GM12865 (cell line): ENCODE data around the gene MRPL37.

Experiments used
- DNase-seq: peaks from one replicate; pipeline ENCODE4 v3.0.0; 2010; ENCODE audit warnings: low read depth
- H3K4me3 ChIP-seq: 2 replicates; pipeline ENCODE4 v1.5.1; 2011; ENCODE audit warnings: mild to moderate bottlenecking, low read depth, low read length, control low read depth
- TF ChIP-seq, protein P1 (sequence below): IDR thresholded peaks from 2 replicates; pipeline ENCODE4 v1.5.1; 2011; ENCODE audit warnings: low read length, control low read depth, low read depth, inconsistent platforms; ENCODE audit not compliant: insufficient read depth; ENCODE audit errors: missing control alignments

MRPL37 gene

DNA sequence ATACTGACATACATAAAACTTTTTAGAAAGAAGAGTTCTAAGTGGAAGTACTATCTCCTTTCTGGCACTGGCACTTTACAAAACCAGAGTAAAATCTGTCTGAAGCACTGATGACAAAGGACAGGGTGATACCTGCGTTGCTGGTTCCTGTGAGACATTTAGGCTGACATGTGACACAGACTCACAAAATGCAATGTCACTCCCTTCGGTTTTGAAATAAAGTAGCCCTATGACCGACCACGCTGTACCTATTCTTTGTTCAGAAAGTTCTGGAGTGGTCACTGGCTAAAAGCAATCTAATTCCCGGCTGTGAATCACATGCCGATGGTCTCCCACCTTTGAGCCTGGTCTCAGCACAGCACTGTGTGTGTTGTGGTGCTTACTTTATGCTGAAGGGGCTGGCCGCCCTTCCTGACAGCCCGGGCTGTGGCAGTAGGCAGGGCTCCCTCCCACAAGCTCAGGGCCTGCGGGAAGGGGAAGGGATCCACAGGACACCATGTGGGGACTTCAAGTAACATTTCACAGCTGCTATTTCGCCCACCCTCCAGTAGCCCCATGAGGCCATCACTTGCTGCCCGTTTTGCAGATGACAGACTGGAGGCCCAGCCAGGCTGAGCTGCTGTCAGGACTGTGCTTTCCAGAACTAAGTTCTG lies 48.0 kb downstream of the MRPL37 start:
- no peak overlapping the region for H3K4me3 ChIP-seq
- TF ChIP-seq, protein P1, sequence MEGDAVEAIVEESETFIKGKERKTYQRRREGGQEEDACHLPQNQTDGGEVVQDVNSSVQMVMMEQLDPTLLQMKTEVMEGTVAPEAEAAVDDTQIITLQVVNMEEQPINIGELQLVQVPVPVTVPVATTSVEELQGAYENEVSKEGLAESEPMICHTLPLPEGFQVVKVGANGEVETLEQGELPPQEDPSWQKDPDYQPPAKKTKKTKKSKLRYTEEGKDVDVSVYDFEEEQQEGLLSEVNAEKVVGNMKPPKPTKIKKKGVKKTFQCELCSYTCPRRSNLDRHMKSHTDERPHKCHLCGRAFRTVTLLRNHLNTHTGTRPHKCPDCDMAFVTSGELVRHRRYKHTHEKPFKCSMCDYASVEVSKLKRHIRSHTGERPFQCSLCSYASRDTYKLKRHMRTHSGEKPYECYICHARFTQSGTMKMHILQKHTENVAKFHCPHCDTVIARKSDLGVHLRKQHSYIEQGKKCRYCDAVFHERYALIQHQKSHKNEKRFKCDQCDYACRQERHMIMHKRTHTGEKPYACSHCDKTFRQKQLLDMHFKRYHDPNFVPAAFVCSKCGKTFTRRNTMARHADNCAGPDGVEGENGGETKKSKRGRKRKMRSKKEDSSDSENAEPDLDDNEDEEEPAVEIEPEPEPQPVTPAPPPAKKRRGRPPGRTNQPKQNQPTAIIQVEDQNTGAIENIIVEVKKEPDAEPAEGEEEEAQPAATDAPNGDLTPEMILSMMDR = no peak
- no peak for DNase-seq

- no peak overlapping the region for H3K4me3 ChIP-seq
- TF ChIP-seq, protein P1 = no peak
- DNase-seq = no peak
These were observed 49.0 kb downstream of the MRPL37 start for GRCh38 chr1:54248966-54249365.

- no peak overlapping the region for H3K4me3 ChIP-seq
- no peak for DNase-seq
- TF ChIP-seq, protein P1 = no peak
These were observed 50.0 kb downstream of the MRPL37 start for GRCh38 chr1:54249819-54250435.

DNA sequence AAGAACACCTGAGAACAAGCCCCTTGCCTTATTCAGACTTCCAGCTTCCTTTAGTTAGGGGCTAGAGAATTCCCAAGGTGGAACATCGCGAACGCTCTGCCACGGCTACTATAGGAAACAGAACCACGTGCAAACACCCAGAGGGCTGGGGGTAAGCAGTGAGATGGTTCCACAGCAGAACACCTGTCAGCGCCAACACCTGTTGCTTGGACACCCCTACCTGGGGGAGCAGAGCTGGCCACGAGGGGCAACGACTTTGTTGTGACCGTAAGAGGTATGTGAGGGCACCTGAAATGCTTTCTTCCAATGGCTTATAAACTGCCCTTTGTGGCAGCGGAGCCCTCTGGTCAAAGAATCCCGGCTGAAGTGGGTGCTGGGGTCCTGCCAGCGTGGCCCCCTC lies 50.7 kb downstream of the MRPL37 start:
- no peak for DNase-seq
- H3K4me3 ChIP-seq = no peak overlapping the region
- TF ChIP-seq, protein P1 = no peak

DNA sequence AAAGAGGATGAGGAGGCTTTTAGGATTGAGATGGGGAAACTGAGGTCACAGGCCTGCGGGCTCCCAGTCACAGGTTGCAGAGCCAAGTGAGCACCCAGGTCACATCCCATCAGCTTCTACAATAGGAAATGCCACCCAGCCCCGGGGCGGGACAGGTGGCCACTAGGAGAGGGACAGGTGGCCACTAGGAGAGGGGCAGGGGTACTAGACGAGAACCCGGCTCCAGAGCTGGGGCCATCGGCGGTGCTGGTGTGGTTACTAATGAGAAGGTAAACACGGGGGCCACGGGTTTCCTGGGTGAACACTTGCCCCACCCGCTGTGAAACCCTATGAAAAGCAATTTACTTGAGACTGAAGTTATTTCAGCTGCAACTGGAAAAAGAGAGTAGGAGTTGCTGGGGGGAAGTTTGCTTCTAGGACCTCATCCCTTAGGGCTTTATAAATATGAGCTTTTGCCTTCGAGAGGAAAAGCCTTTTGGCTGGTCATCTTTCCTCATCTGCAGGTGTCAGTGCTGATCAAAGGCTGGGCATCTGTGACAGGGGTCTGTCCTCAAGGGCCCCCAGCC lies 52.5 kb downstream of the MRPL37 start:
- DNase-seq = no peak
- H3K4me3 ChIP-seq = no peak overlapping the region
- TF ChIP-seq, protein P1 = no peak

GRCh38 chr1:54253480-54253879 lies 53.5 kb downstream of the MRPL37 start:
- H3K4me3 ChIP-seq = no peak overlapping the region
- TF ChIP-seq, protein P1 = no peak
- DNase-seq = no peak
